ENCODE measurements around the gene CDH12.
"Not testable (repeated sequence)": the region's sequence is repeated elsewhere in the genome, so short reads cannot be mapped to it uniquely, and the experiment has no call there.

Gene CDH12

DNA sequence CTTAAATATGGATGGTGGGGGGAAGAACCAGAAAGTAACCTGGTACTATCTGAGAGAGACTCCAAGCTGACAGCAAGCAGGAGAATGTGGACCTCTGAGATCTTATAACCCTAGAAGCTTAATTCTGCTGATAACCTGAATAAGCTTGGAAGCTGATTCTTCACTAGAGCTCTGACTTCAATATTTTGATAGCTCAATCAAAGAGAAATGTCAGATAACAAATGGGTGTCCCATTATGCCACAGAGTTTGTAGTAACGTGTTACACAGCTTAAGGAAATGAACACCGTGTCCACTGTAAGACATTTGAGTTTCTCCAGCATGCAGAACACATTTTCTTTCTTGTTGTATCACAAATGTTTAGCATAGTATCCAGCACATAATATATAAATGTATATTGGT, 626.7 kb downstream of the CDH12 start:
- Histone ChIP-seq H3K27me3 (no peaks in the 10 kb centered on the region), H3K36me3 (no peaks in the 10 kb centered on the region), H3K4me1 (no peaks in the 10 kb centered on the region), H3K27ac (no peak overlapping the region), H4K20me1 (no peaks in the 10 kb centered on the region), H3K4me2 (no peak overlapping the region), H3K9ac (no peak overlapping the region), H3K4me3 (no peak overlapping the region), H3K9me3 (no peaks in the 10 kb centered on the region)
- TF ChIP-seq Cebpa-rat (IDR thresholded peaks at IDR 0.05), result no peak

DNA sequence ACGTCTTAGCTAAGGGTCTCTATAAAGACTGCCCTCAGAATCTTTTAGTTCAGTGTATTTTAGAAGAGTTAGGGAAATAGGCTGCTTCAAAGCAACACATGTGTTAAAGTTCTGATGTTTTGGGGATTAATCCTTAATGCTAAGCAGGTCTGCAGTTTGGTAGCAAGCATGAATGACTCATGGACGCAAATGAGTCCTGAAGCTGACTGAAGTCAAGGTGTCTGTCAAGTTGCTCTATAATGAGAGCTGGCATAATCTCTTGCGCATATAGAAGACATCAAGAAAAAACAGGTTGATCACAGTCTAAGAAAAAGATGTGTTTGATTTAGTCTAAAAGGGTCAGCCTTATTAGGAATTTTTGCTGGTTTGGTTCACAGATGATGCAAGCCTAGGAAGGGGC, 630.1 kb downstream of the CDH12 start:
- no peak for TF ChIP-seq Cebpa-rat (IDR thresholded peaks at IDR 0.05)
- no peaks in the 10 kb centered on the region for H3K36me3 ChIP-seq
- no peaks in the 10 kb centered on the region for H4K20me1 ChIP-seq
- no peaks in the 10 kb centered on the region for H3K9me3 ChIP-seq
- no peak overlapping the region for H3K4me3 ChIP-seq
- H3K4me2 ChIP-seq, result no peak overlapping the region
- no peaks in the 10 kb centered on the region for H3K4me1 ChIP-seq
- H3K27ac ChIP-seq, result no peak overlapping the region
- no peaks in the 10 kb centered on the region for H3K27me3 ChIP-seq
- H3K9ac ChIP-seq, result no peak overlapping the region

DNA sequence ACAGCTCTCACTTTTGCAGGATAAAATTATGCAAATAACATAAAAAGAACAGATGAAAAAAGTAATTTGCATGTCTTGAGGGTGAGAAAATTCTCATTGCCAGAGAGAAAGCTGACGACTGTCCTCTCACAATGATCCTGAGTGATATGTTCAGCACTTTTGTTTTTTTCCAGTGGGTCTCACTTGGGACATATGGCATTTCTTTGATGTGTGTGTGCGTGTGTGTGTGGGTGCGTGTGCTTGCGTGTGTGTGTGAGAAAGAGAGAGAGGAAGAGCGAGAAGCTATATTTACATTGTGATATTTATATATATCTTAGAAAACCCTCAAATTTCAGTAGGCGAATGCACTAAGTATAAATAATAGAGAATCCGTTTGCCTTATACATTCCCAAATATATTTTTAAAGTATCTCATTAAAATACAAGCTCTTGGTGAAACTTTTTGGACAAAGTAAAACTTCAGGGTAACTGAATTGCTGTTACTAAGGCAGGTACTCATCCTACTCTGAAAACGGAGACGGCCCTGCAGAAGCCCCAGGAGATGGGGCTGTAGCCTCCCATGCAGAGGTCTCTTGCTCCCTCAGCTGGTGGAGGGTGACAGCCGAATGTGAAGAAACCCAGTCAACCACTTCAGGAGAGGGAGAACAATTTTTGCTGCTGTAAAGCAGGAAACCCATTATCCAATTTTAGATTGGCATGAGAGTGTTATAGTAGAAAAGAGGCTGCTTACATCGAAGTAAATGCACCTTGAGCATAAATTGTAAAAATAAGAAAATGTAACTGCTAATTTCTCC, 639.2 kb downstream of the CDH12 start:
- not testable (repeated sequence) for H3K4me1 ChIP-seq, H3K27ac ChIP-seq, H3K9ac ChIP-seq, H3K4me2 ChIP-seq, H3K4me3 ChIP-seq, H3K36me3 ChIP-seq, H3K9me3 ChIP-seq, H3K27me3 ChIP-seq, H4K20me1 ChIP-seq

DNA sequence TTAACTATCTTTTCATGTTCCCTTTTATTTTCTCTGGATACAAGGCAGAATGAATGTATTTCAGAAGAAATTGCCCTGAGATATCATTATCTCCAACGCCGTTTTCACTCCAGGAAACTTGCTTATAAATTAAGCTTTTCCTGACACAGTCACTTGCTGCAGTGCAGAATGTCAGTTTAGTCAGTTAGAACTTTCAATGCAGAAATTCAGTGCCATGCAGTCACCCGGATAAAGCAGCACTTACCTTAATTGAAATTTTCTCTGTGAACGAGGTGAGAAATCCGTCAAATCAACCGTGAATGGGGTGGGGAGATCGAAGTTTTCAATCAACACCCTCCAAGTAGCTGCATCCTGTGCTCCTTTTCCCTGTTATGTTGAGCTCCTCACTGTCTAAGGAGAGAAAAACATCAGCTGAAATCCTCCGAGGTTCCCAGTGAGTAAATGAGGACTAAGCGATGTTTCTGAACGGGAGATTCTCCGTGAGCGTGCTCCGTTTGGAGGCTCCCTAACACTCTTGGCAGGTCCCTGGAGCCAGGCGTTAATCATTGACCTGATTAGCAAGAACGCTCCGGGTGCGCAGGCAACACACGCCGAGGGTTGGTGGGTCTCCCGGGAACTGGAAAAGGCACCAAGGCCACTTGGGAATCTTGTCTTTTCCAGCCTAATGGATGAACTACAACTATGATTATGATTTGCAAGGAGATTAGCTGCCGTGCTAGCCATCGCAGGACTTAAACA, 640.7 kb downstream of the CDH12 start:
- H3K4me2 ChIP-seq, H3K9me3 ChIP-seq, H4K20me1 ChIP-seq, H3K4me1 ChIP-seq, H3K4me3 ChIP-seq, H3K27ac ChIP-seq, H3K27me3 ChIP-seq, H3K9ac ChIP-seq, H3K36me3 ChIP-seq: not testable (repeated sequence)

DNA sequence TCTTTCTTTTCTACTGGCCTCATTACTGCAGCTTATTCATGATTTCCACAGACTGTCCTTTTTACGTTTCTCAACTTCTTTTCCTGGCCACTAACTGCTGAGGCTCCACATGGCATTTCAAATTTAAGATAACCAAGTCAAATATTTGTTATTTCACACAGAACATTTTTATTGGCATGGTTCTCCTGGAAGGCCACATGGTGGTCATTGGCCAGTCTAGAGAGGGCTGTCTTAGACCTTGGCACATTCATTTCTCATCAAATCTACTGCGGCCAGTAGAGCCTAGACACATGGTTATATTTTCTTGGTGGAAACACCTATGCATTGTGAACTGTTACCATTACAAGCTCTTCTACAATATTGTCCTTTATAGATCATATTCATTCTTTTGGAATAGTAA, 644.7 kb downstream of the CDH12 start:
- H3K27ac ChIP-seq, H3K4me2 ChIP-seq, H4K20me1 ChIP-seq, H3K9me3 ChIP-seq, H3K4me3 ChIP-seq, H3K9ac ChIP-seq, H3K27me3 ChIP-seq, H3K36me3 ChIP-seq, H3K4me1 ChIP-seq: not testable (repeated sequence)

DNA sequence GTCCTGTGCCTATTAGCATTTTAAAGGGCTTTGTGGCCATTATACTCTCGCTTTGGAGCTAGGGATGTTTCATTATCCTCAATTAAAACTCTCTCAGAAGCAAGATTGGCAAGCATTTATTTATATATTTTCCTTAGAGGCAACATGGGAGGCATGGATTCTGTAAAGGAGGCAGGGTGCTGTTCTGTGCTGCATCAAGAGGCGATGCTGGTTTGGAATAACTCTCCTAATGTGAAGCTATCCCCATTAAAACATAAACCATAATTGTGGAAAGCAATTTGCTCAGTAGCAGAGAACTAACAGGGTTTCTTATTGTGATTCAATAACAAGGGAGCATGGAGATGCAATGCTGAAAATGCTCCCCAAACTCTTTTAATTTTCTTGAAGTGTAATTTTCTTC, 664.5 kb downstream of the CDH12 start:
- H3K4me2 ChIP-seq, H3K4me1 ChIP-seq, H3K9ac ChIP-seq, H3K27me3 ChIP-seq, H3K36me3 ChIP-seq, H3K4me3 ChIP-seq, H4K20me1 ChIP-seq, H3K9me3 ChIP-seq, H3K27ac ChIP-seq: not testable (repeated sequence)

DNA sequence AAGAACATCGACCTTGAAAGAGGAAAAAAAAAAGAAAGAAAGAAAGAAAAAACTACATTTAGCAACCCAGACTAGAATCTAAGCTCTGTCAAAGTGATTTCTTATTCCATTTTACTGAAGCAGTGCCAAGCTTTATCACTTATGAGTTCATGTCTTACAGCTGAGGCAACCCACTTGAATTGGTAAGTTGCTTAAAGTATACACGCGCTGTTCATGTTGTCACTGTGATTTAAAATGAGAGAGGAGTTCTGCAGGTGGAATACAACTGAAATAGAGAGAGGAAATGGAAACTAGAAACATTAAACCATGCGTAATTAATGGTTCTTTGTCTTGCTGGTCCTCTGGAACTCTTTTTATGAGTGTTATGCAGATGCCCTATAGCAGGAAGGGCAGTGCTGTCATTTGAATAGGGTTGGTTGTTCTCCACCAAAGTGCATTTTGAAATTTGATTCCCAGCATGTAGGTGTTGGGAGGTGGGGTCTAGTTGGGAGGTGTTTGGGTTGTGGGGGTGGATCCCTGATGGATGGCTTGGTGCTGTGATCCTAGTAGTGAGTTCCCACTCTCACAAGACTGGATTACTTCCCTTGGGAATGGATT, 665.4 kb downstream of the CDH12 start:
- H3K27me3 ChIP-seq, H3K4me2 ChIP-seq, H3K4me3 ChIP-seq, H3K4me1 ChIP-seq, H4K20me1 ChIP-seq, H3K36me3 ChIP-seq, H3K9me3 ChIP-seq, H3K27ac ChIP-seq, H3K9ac ChIP-seq: not testable (repeated sequence)

DNA sequence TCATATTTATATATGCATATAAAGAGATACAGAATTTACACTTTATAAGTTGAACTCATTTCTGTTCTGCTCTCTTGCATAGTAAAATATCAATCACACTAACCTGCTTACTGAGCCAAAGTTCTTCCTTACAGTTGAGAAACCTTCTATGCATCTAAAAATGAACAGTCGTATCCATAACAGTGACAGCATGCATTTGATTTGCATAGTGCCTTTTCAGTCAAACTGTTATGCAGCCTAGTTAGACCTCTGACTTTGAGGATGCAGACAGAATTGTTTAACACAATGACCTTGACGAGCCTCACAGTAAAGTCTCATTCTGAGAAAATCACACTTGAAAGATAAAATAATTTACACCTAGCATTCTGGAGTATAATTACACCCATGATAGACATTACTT, 683.9 kb downstream of the CDH12 start:
- not testable (repeated sequence) for H3K27ac ChIP-seq, H3K9me3 ChIP-seq, H3K4me1 ChIP-seq, H3K4me2 ChIP-seq, H3K9ac ChIP-seq, H3K36me3 ChIP-seq, H3K4me3 ChIP-seq, H3K27me3 ChIP-seq, H4K20me1 ChIP-seq

DNA sequence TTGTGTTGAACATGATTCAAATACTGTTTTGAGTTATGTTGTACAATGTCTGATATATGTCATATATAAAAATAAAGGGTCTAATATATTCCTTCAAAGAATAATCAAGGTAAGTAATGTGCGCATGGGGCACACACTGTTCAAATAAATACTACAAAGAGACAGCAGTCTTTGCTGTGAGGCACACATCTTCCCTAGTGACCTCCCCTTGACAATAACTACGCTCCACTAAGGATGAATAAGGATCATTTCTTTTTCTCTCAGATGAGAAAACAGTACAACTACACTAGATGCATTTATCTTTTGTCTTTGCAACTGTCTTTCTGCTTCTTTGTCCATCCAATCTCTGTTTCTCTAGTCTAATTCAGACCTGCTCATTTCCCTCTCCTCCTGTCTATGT, 684.4 kb downstream of the CDH12 start:
- H3K36me3 ChIP-seq, H3K9ac ChIP-seq, H3K4me1 ChIP-seq, H3K27me3 ChIP-seq, H3K4me3 ChIP-seq, H3K9me3 ChIP-seq, H3K4me2 ChIP-seq, H3K27ac ChIP-seq, H4K20me1 ChIP-seq: not testable (repeated sequence)

DNA sequence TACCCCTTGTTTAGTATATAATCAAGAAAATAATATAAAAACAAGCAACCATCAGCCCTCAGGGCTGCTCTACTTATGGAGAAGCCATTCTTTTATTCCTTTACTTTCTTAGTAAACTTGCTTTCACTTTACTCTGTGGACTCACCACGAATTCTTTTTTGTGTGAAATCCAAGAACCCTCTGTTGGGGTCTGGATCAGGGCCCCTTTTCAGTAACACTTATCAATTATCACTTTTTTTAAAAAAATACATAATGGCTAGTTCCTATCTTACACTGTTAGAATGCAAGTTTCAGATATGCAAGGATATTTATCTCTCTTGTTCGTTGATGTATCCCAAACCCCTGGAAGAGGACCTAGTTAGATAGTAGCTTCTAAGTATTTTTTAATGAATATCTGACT, 687.2 kb downstream of the CDH12 start:
- H3K9ac ChIP-seq, H3K9me3 ChIP-seq, H3K4me3 ChIP-seq, H4K20me1 ChIP-seq, H3K36me3 ChIP-seq, H3K27ac ChIP-seq, H3K4me1 ChIP-seq, H3K4me2 ChIP-seq, H3K27me3 ChIP-seq: not testable (repeated sequence)

DNA sequence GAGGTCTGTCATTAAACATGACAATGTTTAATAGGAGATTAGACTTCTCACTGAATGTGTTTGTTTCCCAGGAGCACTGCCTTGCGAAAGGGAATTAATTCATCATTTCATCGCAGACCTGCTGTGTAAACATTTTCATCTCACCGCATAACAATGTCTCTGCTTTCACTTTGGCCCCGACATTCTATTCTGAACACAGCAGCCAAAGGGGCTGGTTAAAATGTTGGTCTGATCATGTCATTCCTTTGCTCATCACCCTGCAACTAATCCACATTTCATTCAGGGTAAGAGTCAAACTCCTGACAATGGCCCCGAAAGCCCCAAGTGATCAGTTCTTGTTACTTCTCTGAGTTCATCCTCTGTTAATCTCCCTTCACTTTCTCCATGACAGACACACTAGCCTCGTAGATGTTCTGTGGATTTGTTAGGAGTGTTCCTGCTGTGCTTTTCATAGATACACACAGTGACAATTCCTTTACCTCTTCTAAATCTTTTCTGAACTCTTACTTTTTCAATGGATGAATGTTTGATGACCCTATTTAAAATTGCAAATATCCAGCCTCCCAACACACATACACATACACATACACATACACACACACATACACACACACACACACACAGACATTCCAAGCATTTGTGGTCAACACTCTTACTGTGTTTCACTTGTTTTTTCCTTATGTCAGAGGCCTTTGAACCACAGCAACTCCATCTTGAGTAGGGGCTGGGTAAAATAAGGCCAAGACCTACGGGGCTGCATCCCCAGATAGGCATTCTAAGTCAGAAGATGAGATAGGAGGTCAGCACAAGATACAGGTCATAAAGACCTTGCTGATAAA, 688.0 kb downstream of the CDH12 start:
- H3K27ac ChIP-seq, H3K9me3 ChIP-seq, H3K4me2 ChIP-seq, H3K36me3 ChIP-seq, H4K20me1 ChIP-seq, H3K27me3 ChIP-seq, H3K9ac ChIP-seq, H3K4me3 ChIP-seq, H3K4me1 ChIP-seq: not testable (repeated sequence)

DNA sequence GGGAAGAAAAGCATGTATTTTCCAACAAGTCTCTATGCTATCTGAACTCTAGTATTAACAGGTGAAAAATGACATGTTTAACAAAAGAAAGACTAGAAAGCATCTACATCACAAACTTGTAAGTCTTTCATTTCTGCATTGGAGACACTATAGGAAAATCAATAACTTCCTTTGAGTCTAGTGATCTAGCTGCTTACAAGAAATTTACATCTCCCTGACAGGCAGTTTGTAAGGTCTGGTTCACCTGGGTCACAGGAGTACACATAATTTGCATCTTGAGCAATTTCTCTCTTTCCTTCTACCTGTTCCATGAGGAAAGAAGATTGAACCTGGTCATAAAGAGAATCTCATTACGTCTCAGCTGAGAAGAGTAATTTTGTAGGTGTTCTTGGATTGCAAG, 696.2 kb downstream of the CDH12 start:
- not testable (repeated sequence) for H3K36me3 ChIP-seq, H3K9ac ChIP-seq, H3K27ac ChIP-seq, H4K20me1 ChIP-seq, H3K4me2 ChIP-seq, H3K4me1 ChIP-seq, H3K4me3 ChIP-seq, H3K9me3 ChIP-seq, H3K27me3 ChIP-seq

DNA sequence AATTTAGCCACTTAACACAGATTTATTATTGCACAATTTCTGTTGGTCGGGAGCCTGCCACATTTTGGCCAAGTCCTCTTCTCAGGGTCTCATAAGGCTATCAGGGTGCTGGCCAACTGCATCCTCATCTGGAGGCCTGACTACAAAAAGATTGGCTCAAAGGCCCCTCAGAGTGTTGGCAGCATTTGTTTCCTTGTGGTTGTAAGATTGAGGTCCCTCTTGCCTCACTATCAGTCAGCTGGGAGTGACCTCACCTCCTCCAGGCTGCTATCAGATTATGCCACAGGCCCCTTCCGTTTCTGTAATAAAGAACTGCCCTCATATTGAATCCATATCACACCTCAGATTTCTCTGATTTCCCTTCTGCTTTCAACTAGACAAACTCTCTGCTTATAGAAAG, 698.4 kb downstream of the CDH12 start:
- H3K4me1 ChIP-seq, H3K9ac ChIP-seq, H3K4me2 ChIP-seq, H3K36me3 ChIP-seq, H3K4me3 ChIP-seq, H3K27me3 ChIP-seq, H3K27ac ChIP-seq, H3K9me3 ChIP-seq, H4K20me1 ChIP-seq: not testable (repeated sequence)

DNA sequence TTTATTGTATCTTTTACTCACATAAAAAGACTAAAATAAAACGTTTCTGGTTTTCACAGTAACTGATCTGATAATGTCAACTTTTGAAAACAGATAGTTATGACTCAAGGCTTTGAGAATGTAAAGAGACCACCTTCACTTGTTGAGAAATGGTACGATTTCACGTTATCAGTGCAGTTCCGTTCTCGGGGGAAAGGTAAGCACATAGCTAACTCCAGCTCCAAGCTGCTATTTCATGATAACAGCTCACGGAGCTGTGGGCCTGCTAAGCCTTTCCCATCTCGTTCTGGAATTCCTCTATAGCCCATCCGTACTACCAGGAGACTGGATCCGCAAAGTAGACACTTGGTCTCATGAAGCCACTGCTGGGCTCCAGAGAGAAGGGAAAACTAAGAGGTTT, 701.3 kb downstream of the CDH12 start:
- not testable (repeated sequence) for H3K4me1 ChIP-seq, H3K27me3 ChIP-seq, H3K36me3 ChIP-seq

More for the DNA sequence above, 701.3 kb downstream of the CDH12 start:
- H3K4me2 ChIP-seq, H3K9me3 ChIP-seq, H3K9ac ChIP-seq, H3K27ac ChIP-seq, H4K20me1 ChIP-seq, H3K4me3 ChIP-seq: not testable (repeated sequence)

All from BLaER1 (cell line).